Upper lobe of left lung (tissue), 6 donors: ENCODE measurements around the gene GAB3. TPM values are rescaled to one million over a fixed set of nuclear protein-coding genes. Genes with fewer than 3 reads are reported as not detected.
"Not testable (repeated sequence)": the region's sequence is repeated elsewhere in the genome, so short reads cannot be mapped to it uniquely, and the experiment has no call there.

Experiments used
- ATAC-seq, 2 donors: fragments of 200-7000 bp; cut with Tn5 transposase; one replicate each; pipeline ENCODE4 v1.9.1; 2022; ENCODE audit warnings: mild to moderate bottlenecking in 2 of 2, moderate library complexity in 2 of 2; ENCODE audit not compliant: low FRiP score in 2 of 2
- DNase-seq, 2 donors: peaks; one replicate each; pipeline ENCODE4 v3.0.0-alpha.2; 2019 to 2020
- H3K27ac ChIP-seq, 4 donors: fragments of 200-600 bp; sonication (generic); one replicate each; pipeline ENCODE4 v1.5.1; 2016 to 2019
- H3K27me3 ChIP-seq, 4 donors: fragments of 200-600 bp; sonication (generic); one replicate each; pipeline ENCODE4 v1.5.1; 2017 to 2019
- H3K36me3 ChIP-seq, 4 donors: fragments of 200-600 bp; sonication (generic); one replicate each; pipeline ENCODE4 v1.5.1; 2016 to 2019
- H3K4me1 ChIP-seq, 4 donors: fragments of 200-600 bp; sonication (generic); one replicate each; pipeline ENCODE4 v1.5.1; 2018 to 2019
- H3K4me3 ChIP-seq, 4 donors: fragments of 200-600 bp; sonication (generic); one replicate each; pipeline ENCODE4 v1.5.1; 2017 to 2019; ENCODE audit warnings: mild to moderate bottlenecking in 2 of 4, moderate library complexity in 1 of 4
- H3K9me3 ChIP-seq, 4 donors: fragments of 200-600 bp; sonication (generic); one replicate each; pipeline ENCODE4 v1.5.1; 2018 to 2019
- EP300 ChIP-seq, 4 donors: sonication (generic); formaldehyde crosslinking; IDR thresholded peaks; one replicate each; pipeline ENCODE4 v1.5.1; 2017; ENCODE audit warnings: antibody characterized with exemption in 4 of 4, control low read depth in 2 of 4
- POLR2A ChIP-seq, 4 donors: fragments of 450-650 bp; IDR thresholded peaks; one replicate each; pipeline ENCODE4 v1.5.1; 2016 to 2017; ENCODE audit warnings: antibody characterized with exemption in 4 of 4, mild to moderate bottlenecking in 2 of 4
- POLR2AphosphoS5 ChIP-seq, 2 donors: sonication (generic); formaldehyde crosslinking; IDR thresholded peaks; one replicate each; pipeline ENCODE4 v1.5.1; 2017; ENCODE audit warnings: antibody characterized with exemption in 2 of 2
- WGBS, 2 donors: methylation state at CpG; one replicate each; pipeline ENCODE4 v1.1.5; 2017 to 2018; 5-methylcytosine and 5-hydroxymethylcytosine counted together
- total RNA-seq, 6 donors: library from RNA; depleted of rRNA in 4 of 6; stranded (reverse); fragments of >200 nt in 4 of 6; gene quantifications; one replicate each; pipeline versions ENCODE4 v1.1.0 to v1.2.1, GENCODE V29; 2016 to 2021
- TF ChIP-seq, protein P1 (sequence below), 6 experiments: fragments of 450-650 bp in 4 of 6; fragments of 200-600 bp in 2 of 6; sonication (generic) in 2 of 6; IDR thresholded peaks; one replicate each; pipeline ENCODE4 v1.5.1; 2016 to 2019; ENCODE audit warnings: antibody characterized with exemption in 6 of 6
- donor health status: DM: no; HTN: no; CAD: no; lungs with moderate emphysema.
- donor health status: DM: no; HTN: yes; CAD: no; lungs with severe emphysema.

The GAB3 gene
- total RNA-seq, 6 donors from 2014 or later: 10.2 to 30.4 (median 15.4) TPM

DNA sequence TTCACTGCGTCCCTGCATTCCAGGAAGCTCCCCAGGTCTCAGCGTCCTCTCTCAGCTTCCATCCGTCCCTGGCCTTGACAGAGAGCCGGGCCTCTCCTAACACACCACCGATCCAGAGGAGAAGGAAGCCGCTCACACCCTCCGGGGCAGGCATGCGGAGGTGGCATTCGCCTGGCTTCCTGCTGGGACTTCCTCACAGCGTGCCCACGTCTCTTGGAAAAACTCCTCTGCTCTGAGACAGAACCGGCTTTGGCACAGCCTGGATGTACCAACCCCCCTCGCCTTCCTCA, 100.7 kb downstream of the GAB3 start:
- H3K4me3 ChIP-seq: no peak overlapping the region
- no peak for TF ChIP-seq POLR2A (IDR thresholded peaks at IDR 0.05)
- H3K4me1 ChIP-seq: no peaks in the 10 kb centered on the region
- H3K36me3 ChIP-seq: no peaks in the 10 kb centered on the region
- DNase-seq (no peak), ATAC-seq (no peak)
- H3K27ac ChIP-seq: no peak overlapping the region
- WGBS, 2 donors: 59% methylated on average over 13 of the region's 13 CpGs; no CpG with 5 or more reads in 1 of the 2 donors
- H3K27me3 ChIP-seq: no peaks in the 10 kb centered on the region
- no peaks in the 10 kb centered on the region for H3K9me3 ChIP-seq

DNA sequence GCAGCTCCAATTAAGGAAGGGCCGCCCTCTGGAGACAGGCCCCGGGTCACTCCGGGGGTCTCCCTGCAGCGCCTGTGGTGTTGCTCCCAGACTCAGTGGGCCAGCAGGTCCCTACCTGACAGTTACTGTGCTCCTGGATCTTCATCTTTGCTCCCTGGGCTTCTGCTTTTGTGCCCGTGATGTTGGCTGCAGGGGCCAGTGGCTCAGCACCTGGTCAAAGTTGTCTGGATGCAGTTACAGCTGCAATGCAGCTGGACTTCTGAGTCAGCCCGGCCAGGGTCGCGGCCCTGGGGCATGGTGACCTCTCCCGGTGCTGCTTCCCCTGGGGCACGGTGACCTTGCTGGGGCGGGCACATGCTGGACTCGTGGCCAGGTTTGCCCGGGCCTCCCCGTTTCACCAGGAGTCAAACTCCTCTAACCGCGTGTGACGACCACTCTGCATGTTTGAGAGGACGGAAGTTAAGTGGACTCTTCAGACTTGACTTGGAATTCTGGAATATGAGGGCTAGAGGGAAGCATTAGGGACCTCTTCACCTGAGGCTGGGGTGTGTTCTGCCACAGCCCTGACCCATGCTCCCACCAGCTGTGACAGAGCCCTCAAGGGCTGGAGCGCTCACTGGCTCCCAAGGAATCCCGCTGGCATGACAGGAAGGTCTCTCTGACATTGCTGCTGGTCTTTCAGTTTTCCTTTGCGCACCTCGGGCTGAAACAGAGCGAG, 101.2 kb downstream of the GAB3 start:
- Histone ChIP-seq H3K4me1 (no peaks in the 10 kb centered on the region), H3K27me3 (no peaks in the 10 kb centered on the region), H3K9me3 (no peaks in the 10 kb centered on the region), H3K4me3 (no peak overlapping the region), H3K36me3 (no peaks in the 10 kb centered on the region), H3K27ac (no peak overlapping the region)
- DNase-seq (no peak), ATAC-seq (no peak)
- TF ChIP-seq POLR2A (IDR thresholded peaks at IDR 0.05) (no peak), EP300 (IDR thresholded peaks at IDR 0.05) (no peak), POLR2AphosphoS5 (IDR thresholded peaks at IDR 0.05) (no peak)
- TF ChIP-seq, protein P1, sequence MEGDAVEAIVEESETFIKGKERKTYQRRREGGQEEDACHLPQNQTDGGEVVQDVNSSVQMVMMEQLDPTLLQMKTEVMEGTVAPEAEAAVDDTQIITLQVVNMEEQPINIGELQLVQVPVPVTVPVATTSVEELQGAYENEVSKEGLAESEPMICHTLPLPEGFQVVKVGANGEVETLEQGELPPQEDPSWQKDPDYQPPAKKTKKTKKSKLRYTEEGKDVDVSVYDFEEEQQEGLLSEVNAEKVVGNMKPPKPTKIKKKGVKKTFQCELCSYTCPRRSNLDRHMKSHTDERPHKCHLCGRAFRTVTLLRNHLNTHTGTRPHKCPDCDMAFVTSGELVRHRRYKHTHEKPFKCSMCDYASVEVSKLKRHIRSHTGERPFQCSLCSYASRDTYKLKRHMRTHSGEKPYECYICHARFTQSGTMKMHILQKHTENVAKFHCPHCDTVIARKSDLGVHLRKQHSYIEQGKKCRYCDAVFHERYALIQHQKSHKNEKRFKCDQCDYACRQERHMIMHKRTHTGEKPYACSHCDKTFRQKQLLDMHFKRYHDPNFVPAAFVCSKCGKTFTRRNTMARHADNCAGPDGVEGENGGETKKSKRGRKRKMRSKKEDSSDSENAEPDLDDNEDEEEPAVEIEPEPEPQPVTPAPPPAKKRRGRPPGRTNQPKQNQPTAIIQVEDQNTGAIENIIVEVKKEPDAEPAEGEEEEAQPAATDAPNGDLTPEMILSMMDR (IDR thresholded peaks at IDR 0.05): no peak
- WGBS, 2 donors: 75% methylated on average over 23 of the region's 23 CpGs; no CpG with 5 or more reads in 1 of the 2 donors

DNA sequence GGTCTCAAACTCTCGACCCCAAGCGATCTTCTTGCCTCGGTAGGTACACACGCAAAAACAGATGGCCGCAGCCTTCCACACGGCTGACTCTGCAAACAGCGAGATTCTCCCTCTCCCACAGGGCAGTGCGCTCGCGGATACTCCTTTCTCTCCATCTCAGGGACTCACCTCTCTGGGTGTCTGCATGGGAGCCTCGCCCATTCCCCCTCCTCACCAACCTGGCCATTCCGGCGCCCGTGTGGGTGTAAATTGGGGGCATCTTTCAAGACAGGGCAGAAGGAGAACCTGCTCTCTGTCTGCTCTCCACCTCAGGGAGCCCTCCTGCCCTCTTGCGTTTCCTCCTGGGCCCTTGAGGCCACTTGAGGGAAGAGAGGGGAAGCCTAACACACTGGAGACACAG, 101.9 kb downstream of the GAB3 start:
- no peaks in the 10 kb centered on the region for H3K27me3 ChIP-seq
- no peak overlapping the region for H3K4me3 ChIP-seq
- no peak for TF ChIP-seq POLR2AphosphoS5 (IDR thresholded peaks at IDR 0.05)
- TF ChIP-seq EP300 (IDR thresholded peaks at IDR 0.05): no peak
- TF ChIP-seq, protein P1 (IDR thresholded peaks at IDR 0.05): no peak
- no peak for TF ChIP-seq POLR2A (IDR thresholded peaks at IDR 0.05)
- 82% methylated on average over 15 of the region's 15 CpGs for WGBS, 2 donors
- no peaks in the 10 kb centered on the region for H3K4me1 ChIP-seq
- H3K27ac ChIP-seq: no peak overlapping the region
- H3K9me3 ChIP-seq: no peaks in the 10 kb centered on the region
- H3K36me3 ChIP-seq: no peaks in the 10 kb centered on the region
- DNase-seq: no peak
- no peak for ATAC-seq

DNA sequence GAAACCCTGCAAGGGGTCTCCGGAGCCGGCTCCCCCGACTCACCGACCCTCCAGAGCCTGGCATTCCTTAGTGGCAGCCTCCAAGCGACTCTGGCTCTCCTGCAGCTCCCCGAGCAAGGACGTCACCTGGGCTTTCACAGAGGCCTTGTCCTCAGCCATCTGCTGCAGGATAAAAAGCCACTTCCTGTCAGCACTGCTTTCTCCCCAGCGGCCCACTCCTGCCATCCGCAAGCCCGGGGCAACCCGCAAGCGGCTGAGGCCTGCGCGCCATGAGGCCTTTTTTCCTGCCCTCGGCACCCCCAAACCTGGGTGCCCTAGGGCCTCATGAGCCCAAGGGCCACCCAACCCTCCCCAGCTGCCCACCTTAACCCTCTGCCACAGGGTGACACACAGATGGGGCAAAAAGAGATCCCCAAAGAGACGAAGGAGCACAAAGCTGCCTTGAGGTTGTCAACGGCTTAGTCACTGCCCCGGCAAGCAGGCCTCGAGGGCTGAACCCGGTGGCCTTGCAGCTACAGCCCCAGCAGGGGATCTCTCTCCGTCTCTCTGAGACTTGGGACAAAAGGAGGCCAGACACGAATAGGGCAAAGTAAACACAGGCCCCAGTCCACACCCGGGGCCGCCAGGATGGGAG, 105.0 kb downstream of the GAB3 start:
- H3K4me3 ChIP-seq, DNase-seq, H3K27me3 ChIP-seq, H3K36me3 ChIP-seq, H3K4me1 ChIP-seq, ATAC-seq, H3K9me3 ChIP-seq, H3K27ac ChIP-seq: not testable (repeated sequence)
- WGBS, 2 donors: no CpG with 5 or more reads among the region's 24 CpGs

DNA sequence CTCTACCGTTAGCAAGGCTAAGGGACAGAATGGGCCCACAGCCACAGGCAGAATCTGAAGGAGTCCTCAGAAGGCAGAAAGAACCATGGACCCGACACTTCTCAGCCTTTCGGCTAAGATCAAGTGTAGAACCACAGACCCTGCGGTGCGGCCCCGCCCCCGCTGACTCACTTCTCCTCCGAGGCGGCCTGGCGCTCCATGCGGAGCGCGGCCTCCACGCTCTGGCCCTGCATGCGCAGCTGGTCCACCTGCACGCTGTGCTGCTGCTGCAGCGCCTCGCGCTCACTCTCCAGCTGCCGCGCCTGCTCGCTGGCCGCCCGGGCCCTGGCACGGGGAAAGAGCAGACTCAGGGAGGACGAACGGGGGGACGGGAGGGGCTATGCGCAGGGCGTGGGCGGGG, 107.2 kb downstream of the GAB3 start:
- no CpG with 5 or more reads among the region's 31 CpGs for WGBS, 2 donors
- H3K36me3 ChIP-seq, H3K4me3 ChIP-seq, H3K9me3 ChIP-seq, H3K27me3 ChIP-seq, ATAC-seq, H3K27ac ChIP-seq, H3K4me1 ChIP-seq, DNase-seq: not testable (repeated sequence)

DNA sequence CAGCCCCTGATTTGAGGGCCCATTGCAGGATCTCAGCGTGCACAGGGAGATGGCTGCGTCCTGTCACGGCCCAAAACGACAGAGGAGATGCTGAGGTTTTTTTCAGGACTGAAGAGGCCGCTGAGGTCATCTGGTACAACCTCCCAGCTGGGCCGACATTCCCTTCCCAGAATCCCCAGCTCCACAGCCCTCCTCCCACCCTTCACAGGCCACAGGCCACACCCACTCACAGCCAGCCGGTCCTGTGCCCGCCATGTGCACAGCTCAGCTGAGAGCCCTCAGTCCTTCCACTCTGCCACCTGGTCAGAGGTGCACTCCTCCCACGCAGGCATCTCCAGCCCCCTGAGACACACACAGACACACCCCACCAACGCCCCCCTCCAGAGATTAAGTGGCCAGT, 109.1 kb downstream of the GAB3 start:
- not testable (repeated sequence) for H3K36me3 ChIP-seq, H3K27ac ChIP-seq, H3K27me3 ChIP-seq, H3K4me1 ChIP-seq, H3K4me3 ChIP-seq, H3K9me3 ChIP-seq, DNase-seq
- no CpG with 5 or more reads among the region's 10 CpGs for WGBS, 2 donors
- peak in 1 of 2 donors; percentile 58 for ATAC-seq

DNA sequence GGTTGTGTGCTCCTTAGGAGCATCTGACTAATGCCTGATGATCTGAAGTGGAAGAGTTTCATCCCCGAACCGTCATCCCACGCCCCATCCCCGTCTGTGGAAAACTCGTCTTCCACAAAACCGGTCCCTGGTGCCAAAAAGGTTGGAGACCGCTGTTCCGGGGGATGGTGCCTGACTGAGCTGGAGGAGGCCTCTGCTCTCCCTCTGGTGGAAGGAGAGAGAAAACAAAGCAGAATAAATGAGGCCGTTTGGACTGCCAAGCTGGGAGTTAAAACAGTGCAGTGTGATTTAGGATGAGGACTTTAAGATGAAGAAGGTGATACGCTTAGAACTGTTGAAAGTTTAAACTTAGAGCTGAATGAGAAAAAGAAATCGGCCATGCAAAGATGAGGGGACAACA, 117.2 kb downstream of the GAB3 start:
- DNase-seq, H3K9me3 ChIP-seq, H3K4me3 ChIP-seq, H3K4me1 ChIP-seq, ATAC-seq, H3K27me3 ChIP-seq, H3K27ac ChIP-seq, H3K36me3 ChIP-seq: not testable (repeated sequence)
- WGBS, 2 donors: no CpG with 5 or more reads among the region's 11 CpGs

DNA sequence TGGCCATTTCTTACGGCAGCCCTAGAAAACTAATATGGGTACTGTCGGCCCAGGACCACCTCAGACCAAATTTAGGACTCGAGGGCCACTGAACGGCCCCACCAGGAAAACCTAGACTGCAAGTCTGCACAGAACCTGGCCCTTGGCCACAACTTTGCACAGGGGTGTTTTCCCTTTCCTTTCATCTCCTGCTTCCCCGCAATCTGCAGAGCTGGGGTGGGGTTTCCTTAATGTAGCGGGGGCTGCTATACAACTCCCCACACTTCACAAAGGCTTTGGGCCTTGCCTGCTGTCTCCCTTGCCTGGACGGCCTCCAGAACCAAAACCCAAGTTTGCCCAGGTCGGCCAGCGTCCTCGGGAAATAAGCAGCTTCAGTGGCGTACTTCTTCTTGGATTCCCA, 119.9 kb downstream of the GAB3 start:
- DNase-seq, ATAC-seq, H3K27me3 ChIP-seq, H3K4me3 ChIP-seq, H3K4me1 ChIP-seq, H3K27ac ChIP-seq, H3K36me3 ChIP-seq, H3K9me3 ChIP-seq: not testable (repeated sequence)
- WGBS, 2 donors: no CpG with 5 or more reads among the region's 11 CpGs

DNA sequence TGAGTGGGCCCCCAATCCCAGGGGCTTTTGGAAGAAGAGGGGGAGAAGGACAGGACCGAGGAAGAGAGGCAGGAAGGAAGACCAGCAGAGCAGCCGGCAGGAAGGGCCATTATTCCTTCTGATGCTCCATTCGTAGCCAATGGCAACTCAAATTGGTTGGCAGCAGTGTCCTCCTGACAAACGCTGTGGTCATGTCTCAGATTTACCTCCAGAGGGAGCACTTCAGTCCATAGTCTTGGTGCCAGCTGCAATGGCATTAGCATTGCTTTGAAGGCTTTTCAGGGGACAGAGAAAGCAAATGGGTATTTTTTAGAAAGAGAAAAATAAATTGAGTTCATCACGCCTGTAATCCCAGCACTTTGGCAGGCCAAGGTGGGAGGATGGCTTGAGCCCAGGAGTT, 121.9 kb downstream of the GAB3 start:
- H3K9me3 ChIP-seq, H3K4me3 ChIP-seq, H3K27me3 ChIP-seq, H3K4me1 ChIP-seq, H3K27ac ChIP-seq, DNase-seq, H3K36me3 ChIP-seq: not testable (repeated sequence)
- peak in 1 of 2 donors; percentile 71 for ATAC-seq
- no CpG with 5 or more reads among the region's 5 CpGs for WGBS, 2 donors
